Liver (tissue), 5 donors: ENCODE results near the gene IFRD1. TPM values are rescaled to one million over a fixed set of nuclear protein-coding genes. Genes with fewer than 3 reads are reported as not detected.

Source experiments
- polyA plus RNA-seq, 2 donors: library from polyadenylated mRNA; stranded (reverse) in 1 of 2; unstranded in 1 of 2; fragments of 200-250 nt in 1 of 2; fragments of >200 nt in 1 of 2; fragmentation: Nextera tagmentation in 1 of 2; extraction: Ambion mirVana in 1 of 2; gene quantifications; one replicate each; pipeline versions ENCODE4 v1.2.1 to v1.2.3, GENCODE V29; 2013 to 2015
- small RNA-seq: library from RNA; depleted of rRNA; stranded (forward); fragments of <200 nt; gene quantifications from one replicate; pipeline ENCODE3, GENCODE V24; 2014
- total RNA-seq, 2 donors: library from RNA; depleted of rRNA; stranded (reverse); fragments of >200 nt; gene quantifications; one replicate each; pipeline ENCODE4 v1.2.3, GENCODE V29; 2014
- donor health status: healthy.
- donor health status: healthy.
- donor health status: healthy.

IFRD1 gene
- total and polyA plus RNA-seq, 4 donors: 7.7 to 35.6 (median 21.1) TPM

Small RNA genes within 50 kb of the gene (small RNA-seq; reads per million reads assigned to genes)
- gene AC079741.1: not detected

Other genes with a start within 250 kb of the IFRD1 start
- gene DOCK4, start 244.1 kb upstream of the IFRD1 start, total RNA-seq: 10 to 100 TPM; 16.9 to 48.9 TPM
- 1 to 10 TPM; 7.2 to 8.7 TPM for gene DOCK4, start 244.1 kb upstream of the IFRD1 start, polyA plus RNA-seq
- gene ZNF277, start 243.8 kb upstream of the IFRD1 start, total RNA-seq: 10 to 100 TPM; 16.9 to 23.5 TPM
- 10 to 100 TPM in 1 of 2 donors, 1 to 10 TPM in 1; 7.8 to 12.2 TPM for gene ZNF277, start 243.8 kb upstream of the IFRD1 start, polyA plus RNA-seq
- 1 to 10 TPM in 1 of 2 donors, under 1 TPM in 1; 0.75 to 3.6 TPM for gene LSMEM1, start 30.5 kb downstream of the IFRD1 start, total RNA-seq
- 1 to 10 TPM in 1 of 2 donors, under 1 TPM in 1; 0.40 to 1.1 TPM for gene LSMEM1, start 30.5 kb downstream of the IFRD1 start, polyA plus RNA-seq